Breast epithelium (tissue), 4 donors: ENCODE results near the gene THSD8. TPM values are rescaled to one million over a fixed set of nuclear protein-coding genes. Genes with fewer than 3 reads are reported as not detected.

Experiments used
- DNase-seq, 2 donors: peaks; one replicate each; pipeline ENCODE4 v3.0.0-alpha.2; 2019; ENCODE audit warnings: low spot score in 2 of 2
- H3K27ac ChIP-seq, 2 donors: fragments of 200-600 bp; sonication (generic) in 1 of 2; one replicate each; pipeline ENCODE4 v1.5.1; 2016 to 2019; ENCODE audit warnings: mild to moderate bottlenecking in 1 of 2
- H3K27me3 ChIP-seq, 2 donors: fragments of 200-600 bp; sonication (generic) in 1 of 2; one replicate each; pipeline versions ENCODE4 v1.5.1 to v1.6.0; 2017 to 2019; ENCODE audit warnings: control low read depth in 1 of 2, mild to moderate bottlenecking in 1 of 2
- H3K36me3 ChIP-seq: fragments of 200-600 bp; one replicate; pipeline ENCODE4 v1.5.1; 2019
- H3K4me1 ChIP-seq, 2 donors: fragments of 200-600 bp; sonication (generic); one replicate each; pipeline ENCODE4 v1.5.1; 2016 to 2019; ENCODE audit warnings: control low read depth in 1 of 2
- H3K4me3 ChIP-seq, 3 donors: fragments of 200-600 bp; sonication (generic); 1 replicate in 2 of 3; 2 replicates in 1 of 3; pipeline ENCODE4 v1.5.1; 2016 to 2019; ENCODE audit warnings: mild to moderate bottlenecking in 3 of 3, moderate library complexity in 2 of 3
- H3K9me3 ChIP-seq, 2 donors: fragments of 200-600 bp; sonication (generic) in 1 of 2; one replicate each; pipeline ENCODE4 v1.5.1; 2016 to 2019; ENCODE audit warnings: control low read depth in 1 of 2
- POLR2A ChIP-seq: fragments of 450-650 bp; IDR thresholded peaks from one replicate; pipeline ENCODE4 v1.6.1; 2016; ENCODE audit warnings: antibody characterized with exemption, mild to moderate bottlenecking, moderate library complexity
- POLR2AphosphoS5 ChIP-seq, 3 donors: sonication (generic); formaldehyde crosslinking; IDR thresholded peaks; one replicate each; pipeline ENCODE4 v1.6.1; 2017; ENCODE audit warnings: antibody characterized with exemption in 3 of 3
- intact Hi-C: fragments of 100-400 bp; cut with DNase I; formaldehyde crosslinking; loops from one replicate; pipeline ENCODE4 v1.15.1; 2023; ENCODE audit warnings: low total_unique reads
- total RNA-seq, 3 donors: library from RNA; depleted of rRNA; stranded (reverse); fragments of >200 nt; gene quantifications; one replicate each; pipeline ENCODE4 v1.1.0, GENCODE V29; 2016
- TF ChIP-seq, protein P1 (sequence below), 3 donors: fragments of 450-650 bp; IDR thresholded peaks; one replicate each; pipeline ENCODE4 v1.5.1; 2016 to 2017; ENCODE audit warnings: antibody characterized with exemption in 3 of 3, mild to moderate bottlenecking in 3 of 3, moderate library complexity in 3 of 3

Gene THSD8
- total RNA-seq, 3 donors from 2014 or later: not detected

DNA sequence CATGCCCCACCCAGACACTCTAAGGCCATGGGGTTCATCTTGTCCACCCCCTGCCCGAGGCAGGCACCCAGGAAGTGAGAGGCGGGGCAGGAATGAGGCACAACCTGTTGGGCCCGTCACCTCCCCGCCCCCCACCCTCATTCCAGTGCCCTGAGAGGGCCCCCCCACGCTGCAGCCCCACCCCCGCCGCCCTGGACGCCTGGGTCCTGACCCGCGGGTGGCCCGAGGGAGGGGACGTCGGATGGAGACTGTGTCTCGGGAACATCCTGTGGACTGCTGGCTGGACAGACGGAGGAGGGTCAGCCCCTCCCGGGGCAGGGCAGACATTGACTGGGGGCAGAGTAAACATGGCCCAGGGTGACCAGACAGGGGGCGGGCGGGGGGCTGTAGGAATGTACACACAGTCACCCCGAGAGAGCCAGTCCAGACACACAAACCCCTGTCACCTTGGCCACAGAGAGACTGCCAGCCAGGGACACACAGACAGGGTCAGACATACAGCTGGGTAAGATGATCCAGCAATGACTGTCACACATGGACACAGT lies 17.9 kb upstream of the THSD8 start:
- Histone ChIP-seq H3K36me3 (no peaks in the 10 kb centered on the region), H3K4me1 (peaks cover 16 to 39% of the 10 kb centered on the region in 2 donors), H3K4me3 (peak overlapping the region; percentile 45 to 65 (median 61)), H3K27ac (peak overlapping the region; percentile 98 to 100), H3K27me3 (no peaks in the 10 kb centered on the region), H3K9me3 (no peaks in the 10 kb centered on the region)
- peak in 1 of 2 donors; percentile 69 for DNase-seq
- TF ChIP-seq POLR2A (no peak), POLR2AphosphoS5 (IDR thresholded peaks at IDR 0.05) (no peak)
- TF ChIP-seq, protein P1, sequence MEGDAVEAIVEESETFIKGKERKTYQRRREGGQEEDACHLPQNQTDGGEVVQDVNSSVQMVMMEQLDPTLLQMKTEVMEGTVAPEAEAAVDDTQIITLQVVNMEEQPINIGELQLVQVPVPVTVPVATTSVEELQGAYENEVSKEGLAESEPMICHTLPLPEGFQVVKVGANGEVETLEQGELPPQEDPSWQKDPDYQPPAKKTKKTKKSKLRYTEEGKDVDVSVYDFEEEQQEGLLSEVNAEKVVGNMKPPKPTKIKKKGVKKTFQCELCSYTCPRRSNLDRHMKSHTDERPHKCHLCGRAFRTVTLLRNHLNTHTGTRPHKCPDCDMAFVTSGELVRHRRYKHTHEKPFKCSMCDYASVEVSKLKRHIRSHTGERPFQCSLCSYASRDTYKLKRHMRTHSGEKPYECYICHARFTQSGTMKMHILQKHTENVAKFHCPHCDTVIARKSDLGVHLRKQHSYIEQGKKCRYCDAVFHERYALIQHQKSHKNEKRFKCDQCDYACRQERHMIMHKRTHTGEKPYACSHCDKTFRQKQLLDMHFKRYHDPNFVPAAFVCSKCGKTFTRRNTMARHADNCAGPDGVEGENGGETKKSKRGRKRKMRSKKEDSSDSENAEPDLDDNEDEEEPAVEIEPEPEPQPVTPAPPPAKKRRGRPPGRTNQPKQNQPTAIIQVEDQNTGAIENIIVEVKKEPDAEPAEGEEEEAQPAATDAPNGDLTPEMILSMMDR (IDR thresholded peaks at IDR 0.05): no peak
- intact Hi-C loops: no loop called here

DNA sequence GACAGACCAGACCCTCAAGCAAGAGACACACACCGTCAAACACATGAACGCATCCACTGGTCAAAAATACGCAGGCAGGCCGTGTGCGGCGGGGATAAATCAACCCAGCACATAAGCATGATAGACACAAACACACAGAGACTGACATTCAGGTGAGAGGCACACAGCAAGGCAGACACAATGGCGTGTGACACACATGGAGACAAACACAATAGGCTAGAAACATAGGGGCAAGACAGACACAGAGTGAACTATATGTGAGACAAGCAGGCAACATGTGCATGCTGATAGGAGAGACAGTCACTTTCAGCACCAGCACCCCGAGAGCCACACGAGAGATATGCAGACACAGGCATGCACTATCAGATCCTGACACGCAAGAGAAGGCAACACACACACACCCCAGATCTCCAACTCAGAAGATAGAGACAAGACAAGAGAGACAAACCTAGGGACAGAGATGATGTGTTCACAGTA lies 17.4 kb upstream of the THSD8 start:
- TF ChIP-seq, protein P1 (IDR thresholded peaks at IDR 0.05): no peak
- peak in 1 of 3 donors; percentile 7 for TF ChIP-seq POLR2AphosphoS5 (IDR thresholded peaks at IDR 0.05)
- H3K4me3 ChIP-seq: peak overlapping the region in 1 of 3 donors; percentile 65
- peak overlapping the region; percentile 98 to 100 for H3K27ac ChIP-seq
- intact Hi-C loops: no loop called here
- H3K9me3 ChIP-seq: no peaks in the 10 kb centered on the region
- no peak for DNase-seq
- H3K4me1 ChIP-seq: peaks cover 14 to 44% of the 10 kb centered on the region in 2 donors
- no peaks in the 10 kb centered on the region for H3K36me3 ChIP-seq
- H3K27me3 ChIP-seq: no peaks in the 10 kb centered on the region

DNA sequence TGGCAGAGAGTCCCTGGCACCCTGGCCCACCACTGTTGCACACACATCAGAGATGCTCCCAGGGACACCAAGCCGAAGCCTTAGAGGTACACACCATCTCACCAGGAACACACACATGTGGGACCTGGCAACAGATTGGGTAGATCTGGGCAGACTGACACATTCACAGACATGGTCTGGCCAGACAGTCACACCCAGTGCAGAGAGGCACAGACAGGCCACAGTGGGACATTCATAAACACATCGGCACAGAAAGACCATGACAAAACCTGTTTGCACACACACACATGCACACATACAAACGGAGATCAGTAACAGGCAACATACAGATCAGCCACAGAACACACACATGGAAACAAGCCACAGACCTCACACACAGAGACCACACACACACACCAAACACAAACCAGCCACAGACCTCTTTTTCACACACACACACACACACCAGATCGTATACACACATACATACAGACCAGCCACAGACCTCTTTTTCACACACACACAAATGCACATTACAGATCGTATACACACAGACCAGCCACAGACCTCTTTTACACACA lies 16.9 kb upstream of the THSD8 start:
- no peaks in the 10 kb centered on the region for H3K9me3 ChIP-seq
- H3K4me1 ChIP-seq: peaks cover 18 to 44% of the 10 kb centered on the region in 2 donors
- H3K27ac ChIP-seq: peak overlapping the region; percentile 98 to 100
- H3K36me3 ChIP-seq: no peaks in the 10 kb centered on the region
- H3K27me3 ChIP-seq: no peaks in the 10 kb centered on the region
- intact Hi-C loops: no loop called here
- TF ChIP-seq, protein P1 (IDR thresholded peaks at IDR 0.05): no peak
- TF ChIP-seq POLR2AphosphoS5 (IDR thresholded peaks at IDR 0.05) (peak in 1 of 3 donors; percentile 1), POLR2A (no peak)
- no peak overlapping the region for H3K4me3 ChIP-seq
- no peak for DNase-seq

DNA sequence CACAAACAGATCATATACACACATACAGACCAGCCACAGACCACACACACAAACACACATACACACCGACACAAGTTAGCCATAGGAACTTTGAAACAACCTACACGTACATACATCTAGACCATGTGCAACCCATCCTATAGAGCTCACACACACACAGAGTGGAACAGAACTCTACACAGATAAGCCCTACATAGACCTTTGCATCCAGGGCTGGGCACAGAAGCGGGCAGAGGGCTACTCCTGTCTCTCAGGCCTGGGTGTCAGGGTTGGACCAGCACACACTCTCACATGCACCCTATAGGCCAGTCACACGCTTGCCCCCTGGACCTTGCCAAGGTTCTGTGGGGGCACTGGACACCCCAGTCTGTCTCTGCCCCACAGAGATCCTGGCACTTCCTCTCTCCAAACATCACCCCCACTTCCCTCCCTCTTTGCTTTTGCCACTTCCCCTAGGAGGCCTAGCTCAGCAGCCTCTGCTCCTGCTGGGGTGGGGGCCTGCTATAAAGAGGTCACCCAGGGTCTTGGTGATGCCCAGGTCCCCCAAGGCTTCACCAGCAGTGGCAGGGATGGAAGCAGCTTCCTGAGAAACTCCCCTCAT lies 16.3 kb upstream of the THSD8 start:
- Histone ChIP-seq H3K9me3 (no peaks in the 10 kb centered on the region), H3K27me3 (no peaks in the 10 kb centered on the region), H3K4me1 (peaks cover 18 to 44% of the 10 kb centered on the region in 2 donors), H3K4me3 (no peak overlapping the region), H3K36me3 (no peaks in the 10 kb centered on the region), H3K27ac (peak overlapping the region; percentile 98 to 100)
- intact Hi-C loops: no loop called here
- DNase-seq: no peak
- TF ChIP-seq POLR2A (no peak), POLR2AphosphoS5 (IDR thresholded peaks at IDR 0.05) (no peak)
- TF ChIP-seq, protein P1 (IDR thresholded peaks at IDR 0.05): no peak
